ENCODE data around the gene SLC22A17.

DNA sequence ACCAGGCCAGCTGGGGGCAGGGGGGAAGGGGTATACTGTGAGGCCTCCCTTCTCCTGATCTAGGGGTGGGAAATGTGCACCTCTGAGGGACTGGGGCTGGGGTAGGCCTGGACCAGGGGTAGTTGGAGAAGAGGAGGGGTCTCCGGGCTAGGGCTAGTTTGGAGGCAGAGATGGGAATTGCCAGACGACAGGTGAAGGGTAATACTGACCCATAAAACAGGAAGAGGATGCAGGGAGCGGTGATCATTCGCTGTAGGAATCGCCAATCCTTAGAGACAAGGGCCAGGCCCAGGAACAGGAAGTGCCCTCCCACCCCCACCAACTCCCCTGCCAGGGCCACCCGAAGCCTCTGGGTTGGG, 4.4 kb downstream of the SLC22A17 start:
- TF ChIP-seq ESRRA (CRISPR knock-in tag; IDR thresholded peaks at IDR 0.05; ENCODE audit: borderline replicate concordance) (no peak), SP1 (CRISPR knock-in tag; conservative IDR thresholded peaks at IDR 0.05) (no peak), ZNF138 (CRISPR knock-in tag; conservative IDR thresholded peaks at IDR 0.05) (no peak), ETV6 (CRISPR knock-in tag; IDR thresholded peaks at IDR 0.05) (no peak)
- TF ChIP-seq, protein P1, sequence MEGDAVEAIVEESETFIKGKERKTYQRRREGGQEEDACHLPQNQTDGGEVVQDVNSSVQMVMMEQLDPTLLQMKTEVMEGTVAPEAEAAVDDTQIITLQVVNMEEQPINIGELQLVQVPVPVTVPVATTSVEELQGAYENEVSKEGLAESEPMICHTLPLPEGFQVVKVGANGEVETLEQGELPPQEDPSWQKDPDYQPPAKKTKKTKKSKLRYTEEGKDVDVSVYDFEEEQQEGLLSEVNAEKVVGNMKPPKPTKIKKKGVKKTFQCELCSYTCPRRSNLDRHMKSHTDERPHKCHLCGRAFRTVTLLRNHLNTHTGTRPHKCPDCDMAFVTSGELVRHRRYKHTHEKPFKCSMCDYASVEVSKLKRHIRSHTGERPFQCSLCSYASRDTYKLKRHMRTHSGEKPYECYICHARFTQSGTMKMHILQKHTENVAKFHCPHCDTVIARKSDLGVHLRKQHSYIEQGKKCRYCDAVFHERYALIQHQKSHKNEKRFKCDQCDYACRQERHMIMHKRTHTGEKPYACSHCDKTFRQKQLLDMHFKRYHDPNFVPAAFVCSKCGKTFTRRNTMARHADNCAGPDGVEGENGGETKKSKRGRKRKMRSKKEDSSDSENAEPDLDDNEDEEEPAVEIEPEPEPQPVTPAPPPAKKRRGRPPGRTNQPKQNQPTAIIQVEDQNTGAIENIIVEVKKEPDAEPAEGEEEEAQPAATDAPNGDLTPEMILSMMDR (IDR thresholded peaks at IDR 0.05): no peak
- TF ChIP-seq, protein P2, sequence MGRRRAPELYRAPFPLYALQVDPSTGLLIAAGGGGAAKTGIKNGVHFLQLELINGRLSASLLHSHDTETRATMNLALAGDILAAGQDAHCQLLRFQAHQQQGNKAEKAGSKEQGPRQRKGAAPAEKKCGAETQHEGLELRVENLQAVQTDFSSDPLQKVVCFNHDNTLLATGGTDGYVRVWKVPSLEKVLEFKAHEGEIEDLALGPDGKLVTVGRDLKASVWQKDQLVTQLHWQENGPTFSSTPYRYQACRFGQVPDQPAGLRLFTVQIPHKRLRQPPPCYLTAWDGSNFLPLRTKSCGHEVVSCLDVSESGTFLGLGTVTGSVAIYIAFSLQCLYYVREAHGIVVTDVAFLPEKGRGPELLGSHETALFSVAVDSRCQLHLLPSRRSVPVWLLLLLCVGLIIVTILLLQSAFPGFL (CRISPR knock-in tag; IDR thresholded peaks at IDR 0.05; ENCODE audit: borderline replicate concordance): no peak
